Keratinocyte (primary cell): ENCODE measurements around the gene SLC25A21. TPM values are rescaled to one million over a fixed set of nuclear protein-coding genes. Genes with fewer than 3 reads are reported as not detected.

Experiments
- DNase-seq: peaks from one replicate; pipeline ENCODE4 v3.0.0-alpha.2; 2011; ENCODE audit warnings: low read depth, missing footprints, low spot score
- FAIRE-seq: peaks from 2 replicates; lab custom pipeline; 2011; peaks lifted over from hg19 to GRCh38; lab: Jason Lieb, UNC
- H2AFZ ChIP-seq: 2 replicates; pipeline ENCODE4 v1.6.0; 2012; ENCODE audit warnings: low read length, control low read depth, inconsistent platforms; ENCODE audit not compliant: control insufficient read depth
- H3K27ac ChIP-seq: 2 replicates; pipeline ENCODE4 v1.5.1; 2011; ENCODE audit warnings: low read length; ENCODE audit not compliant: control insufficient read depth, insufficient read depth
- H3K27me3 ChIP-seq: 3 replicates; pipeline ENCODE4 v1.6.0; 2011; ENCODE audit warnings: low read length; ENCODE audit not compliant: control insufficient read depth, insufficient read depth; ENCODE audit errors: extremely low read depth
- H3K36me3 ChIP-seq, 2 experiments: 2 replicates in 1 of 2; 3 replicates in 1 of 2; pipeline ENCODE4 v1.5.1; 2011; ENCODE audit warnings: low read length in 2 of 2, mild to moderate bottlenecking in 1 of 2; ENCODE audit not compliant: control insufficient read depth in 2 of 2, insufficient read depth in 2 of 2; ENCODE audit errors: extremely low read depth in 1 of 2
- H3K4me1 ChIP-seq: 3 replicates; pipeline ENCODE4 v1.5.1; 2011; ENCODE audit warnings: low read length; ENCODE audit not compliant: control insufficient read depth, insufficient read depth; ENCODE audit errors: extremely low read depth
- H3K4me2 ChIP-seq: 3 replicates; pipeline ENCODE4 v1.6.0; 2011; ENCODE audit warnings: low read depth, low read length; ENCODE audit not compliant: control insufficient read depth, insufficient read depth; ENCODE audit errors: extremely low read depth
- H3K4me3 ChIP-seq, 3 experiments: fragments of 200-600 bp in 1 of 3; sonication (generic) in 1 of 3; 2 replicates in 2 of 3; 3 replicates in 1 of 3; pipeline ENCODE4 v1.5.1; 2011 to 2016; ENCODE audit warnings: low read length in 3 of 3, mild to moderate bottlenecking in 3 of 3, control low read depth in 2 of 3, inconsistent platforms in 1 of 3, low read depth in 1 of 3, mixed read lengths in 1 of 3, mixed run types in 1 of 3, moderate library complexity in 1 of 3; ENCODE audit not compliant: control insufficient read depth in 2 of 3, insufficient read depth in 2 of 3; ENCODE audit errors: extremely low read depth in 1 of 3
- H3K79me2 ChIP-seq: 2 replicates; pipeline ENCODE4 v1.6.0; 2012; ENCODE audit warnings: low read length; ENCODE audit not compliant: control insufficient read depth, insufficient read depth
- H3K9ac ChIP-seq: 3 replicates; pipeline ENCODE4 v1.6.0; 2011; ENCODE audit warnings: low read length; ENCODE audit not compliant: control insufficient read depth, insufficient read depth; ENCODE audit errors: extremely low read depth
- H3K9me1 ChIP-seq: 3 replicates; pipeline ENCODE4 v1.6.0; 2011; ENCODE audit warnings: low read length; ENCODE audit not compliant: control insufficient read depth, insufficient read depth; ENCODE audit errors: extremely low read depth
- H3K9me3 ChIP-seq: 2 replicates; pipeline ENCODE4 v1.5.1; 2012; ENCODE audit warnings: low read depth, low read length; ENCODE audit not compliant: control insufficient read depth
- H4K20me1 ChIP-seq: 3 replicates; pipeline ENCODE4 v1.6.0; 2011; ENCODE audit warnings: low read length; ENCODE audit not compliant: control insufficient read depth, insufficient read depth; ENCODE audit errors: extremely low read depth
- EZH2 ChIP-seq: IDR thresholded peaks from one replicate; pipeline ENCODE4 v1.6.1; 2012; ENCODE audit warnings: inconsistent platforms, mild to moderate bottlenecking, low read length, moderate library complexity
- dilution Hi-C: fragments of 300-500 bp; cut with MboI; formaldehyde crosslinking; loops from one replicate; pipeline ENCODE4 v1.7.0; 2020; ENCODE audit warnings: low sequenced_read_pairs; ENCODE audit not compliant: extremely low pct_ligation_motif_present
- polyA plus RNA-seq, 5 experiments: library from polyadenylated mRNA; depleted of rRNA in 3 of 5; stranded (reverse) in 3 of 5; stranded (forward) in 1 of 5; unstranded in 1 of 5; fragments of >200 nt; gene quantifications; 1 replicate in 1 of 5; 2 replicates in 3 of 5; 3 replicates in 1 of 5; pipeline versions ENCODE4 v1.2.1 to v1.2.3, GENCODE V29; 2011 to 2012; ENCODE audit warnings: missing spikeins in 2 of 5, low read depth in 1 of 5, low replicate concordance in 1 of 5
- TF ChIP-seq, protein P1 (sequence below), 3 experiments: IDR thresholded peaks in 1 of 3; conservative IDR thresholded peaks in 1 of 3; optimal IDR thresholded peaks in 1 of 3; 2 replicates in 2 of 3; 3 replicates in 1 of 3; pipeline versions ENCODE3 to v1.5.1; 2011; ENCODE audit warnings: low read length in 3 of 3, mild to moderate bottlenecking in 3 of 3, moderate library complexity in 2 of 3, control low read depth in 1 of 3, inconsistent platforms in 1 of 3; ENCODE audit not compliant: insufficient read depth in 2 of 3; ENCODE audit errors: extremely low read depth in 1 of 3

Gene SLC25A21
- polyA plus RNA-seq, 1 donor (not counting 4 experiments of a cell fraction or from before 2014, with no cell fraction given) = 0.66 TPM

DNA sequence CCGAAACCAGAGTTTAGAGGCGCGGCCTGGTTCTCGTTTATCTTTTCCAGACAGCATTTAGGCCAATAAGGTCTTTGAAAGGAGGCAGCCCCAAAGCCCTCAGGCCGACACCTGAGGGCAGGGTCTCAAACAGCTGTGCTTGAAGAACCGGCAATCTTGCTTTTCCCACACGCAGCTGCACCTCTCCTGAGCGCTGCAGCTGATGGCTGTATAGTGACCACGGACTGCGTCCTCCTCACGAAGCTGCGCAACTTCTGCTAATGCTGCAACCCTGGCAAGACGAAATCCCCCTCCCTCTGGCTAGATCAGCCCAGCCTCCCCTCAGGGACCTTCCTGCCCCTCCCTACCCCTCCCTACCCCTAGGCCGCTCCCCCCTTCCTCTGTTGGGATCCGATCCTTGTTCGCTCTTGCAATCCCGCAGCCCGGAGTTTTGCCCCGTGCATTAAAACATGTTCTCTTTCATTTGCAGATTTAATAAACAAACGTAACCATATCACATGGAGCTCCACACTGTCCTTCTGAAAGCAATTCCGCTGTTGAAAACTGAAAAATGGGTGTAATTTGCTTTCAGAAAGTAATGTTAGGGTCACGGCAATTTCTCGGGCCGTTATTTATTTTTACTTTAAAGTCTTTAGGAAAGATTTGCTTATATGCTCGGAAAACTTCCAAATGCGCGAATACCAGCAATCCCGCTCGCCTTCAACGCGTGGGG lies 515.6 kb downstream of the SLC25A21 start:
- Histone ChIP-seq H3K9me3 (no peaks in the 10 kb centered on the region), H2AFZ (no peak overlapping the region), H3K9ac (no peak overlapping the region), H3K79me2 (no peaks in the 10 kb centered on the region), H3K27me3 (peaks cover 95% of the 10 kb centered on the region), H3K27ac (no peak overlapping the region), H3K36me3 (no peaks in the 10 kb centered on the region), H3K4me1 (peaks cover 6% of the 10 kb centered on the region), H3K4me2 (peak overlapping the region; percentile 49), H3K4me3 (peak overlapping the region in 2 of 3 experiments; percentile 15 to 50), H4K20me1 (no peaks in the 10 kb centered on the region), H3K9me1 (no peaks in the 10 kb centered on the region)
- FAIRE-seq (no peak), DNase-seq (no peak)
- TF ChIP-seq, protein P1, sequence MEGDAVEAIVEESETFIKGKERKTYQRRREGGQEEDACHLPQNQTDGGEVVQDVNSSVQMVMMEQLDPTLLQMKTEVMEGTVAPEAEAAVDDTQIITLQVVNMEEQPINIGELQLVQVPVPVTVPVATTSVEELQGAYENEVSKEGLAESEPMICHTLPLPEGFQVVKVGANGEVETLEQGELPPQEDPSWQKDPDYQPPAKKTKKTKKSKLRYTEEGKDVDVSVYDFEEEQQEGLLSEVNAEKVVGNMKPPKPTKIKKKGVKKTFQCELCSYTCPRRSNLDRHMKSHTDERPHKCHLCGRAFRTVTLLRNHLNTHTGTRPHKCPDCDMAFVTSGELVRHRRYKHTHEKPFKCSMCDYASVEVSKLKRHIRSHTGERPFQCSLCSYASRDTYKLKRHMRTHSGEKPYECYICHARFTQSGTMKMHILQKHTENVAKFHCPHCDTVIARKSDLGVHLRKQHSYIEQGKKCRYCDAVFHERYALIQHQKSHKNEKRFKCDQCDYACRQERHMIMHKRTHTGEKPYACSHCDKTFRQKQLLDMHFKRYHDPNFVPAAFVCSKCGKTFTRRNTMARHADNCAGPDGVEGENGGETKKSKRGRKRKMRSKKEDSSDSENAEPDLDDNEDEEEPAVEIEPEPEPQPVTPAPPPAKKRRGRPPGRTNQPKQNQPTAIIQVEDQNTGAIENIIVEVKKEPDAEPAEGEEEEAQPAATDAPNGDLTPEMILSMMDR (optimal IDR thresholded peaks at IDR 0.05 in 1 of 3, IDR thresholded peaks at IDR 0.05 in 1 of 3, conservative IDR thresholded peaks at IDR 0.05 in 1 of 3; ENCODE audit: extremely low read depth in 1 of 3, insufficient read depth in 2 of 3, low read length in 3 of 3) = no peak
- no peak for TF ChIP-seq EZH2
- dilution Hi-C loops = no loop called here

DNA sequence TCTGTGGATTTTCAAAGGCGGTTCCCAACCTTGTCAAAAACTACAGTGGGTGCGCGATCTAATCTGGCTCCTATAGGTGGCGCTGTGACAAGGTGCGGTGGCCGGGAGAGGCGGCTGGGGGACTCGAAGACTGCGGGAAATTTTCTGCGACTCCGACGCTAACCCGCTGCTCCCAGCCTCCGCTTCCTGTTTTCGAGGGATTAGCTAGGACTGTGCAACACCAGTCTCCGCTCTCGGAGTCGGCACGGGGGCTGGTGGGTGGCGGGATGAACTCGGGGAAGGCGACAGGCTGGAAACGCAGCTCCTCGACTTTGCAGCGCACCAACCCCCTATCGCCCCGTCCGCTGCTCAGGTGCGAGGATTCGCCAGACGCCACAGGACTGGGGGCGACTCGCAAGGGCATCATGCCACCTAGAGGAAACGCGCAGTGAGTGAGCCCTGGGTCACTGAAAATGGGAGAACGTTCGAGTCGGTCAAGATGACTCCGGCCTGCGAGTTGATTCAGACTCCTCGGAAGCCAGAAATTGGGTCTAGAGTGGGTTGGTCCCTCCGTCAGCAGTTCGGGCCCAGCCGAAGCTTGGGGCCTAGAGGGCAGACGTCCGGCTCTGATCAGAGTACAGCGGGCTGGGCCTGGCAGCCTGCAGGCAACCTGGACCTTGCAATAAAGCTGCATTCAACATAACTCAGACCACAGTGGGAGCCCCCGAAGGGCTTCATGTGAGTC lies 516.3 kb downstream of the SLC25A21 start:
- peak overlapping the region in 1 of 3 experiments; percentile 15 for H3K4me3 ChIP-seq
- DNase-seq = no peak
- dilution Hi-C loops = no loop called here
- H2AFZ ChIP-seq = no peak overlapping the region
- FAIRE-seq = no peak
- H3K79me2 ChIP-seq = no peaks in the 10 kb centered on the region
- peaks cover 91% of the 10 kb centered on the region for H3K27me3 ChIP-seq
- no peak overlapping the region for H3K9ac ChIP-seq
- H3K36me3 ChIP-seq = no peaks in the 10 kb centered on the region
- no peaks in the 10 kb centered on the region for H4K20me1 ChIP-seq
- H3K4me1 ChIP-seq = peaks cover 3% of the 10 kb centered on the region
- H3K27ac ChIP-seq = no peak overlapping the region
- no peaks in the 10 kb centered on the region for H3K9me1 ChIP-seq
- TF ChIP-seq EZH2 = peak; percentile 31
- TF ChIP-seq, protein P1 (optimal IDR thresholded peaks at IDR 0.05 in 1 of 3, IDR thresholded peaks at IDR 0.05 in 1 of 3, conservative IDR thresholded peaks at IDR 0.05 in 1 of 3; ENCODE audit: extremely low read depth in 1 of 3, insufficient read depth in 2 of 3, low read length in 3 of 3) = peak; percentile 64 to 67 (median 65)
- H3K9me3 ChIP-seq = no peaks in the 10 kb centered on the region
- H3K4me2 ChIP-seq = peak overlapping the region; percentile 30
